BLaER1 (cell line): ENCODE data around the gene LRRC59.

Experiments used
- H3K27ac ChIP-seq: shearing (Covaris generic); formaldehyde crosslinking; 2 replicates; pipeline ENCODE4 v1.8.1; 2022
- H3K27me3 ChIP-seq: shearing (Covaris generic); formaldehyde crosslinking; 2 replicates; pipeline ENCODE4 v1.8.1; 2022
- H3K36me3 ChIP-seq: shearing (Covaris generic); formaldehyde crosslinking; 2 replicates; pipeline ENCODE4 v1.8.1; 2022
- H3K4me1 ChIP-seq: shearing (Covaris generic); formaldehyde crosslinking; 2 replicates; pipeline ENCODE4 v1.8.1; 2022
- H3K4me2 ChIP-seq: shearing (Covaris generic); formaldehyde crosslinking; 2 replicates; pipeline ENCODE4 v1.8.1; 2022
- H3K4me3 ChIP-seq: shearing (Covaris generic); formaldehyde crosslinking; 2 replicates; pipeline ENCODE4 v1.8.1; 2022
- H3K9ac ChIP-seq: shearing (Covaris generic); formaldehyde crosslinking; 2 replicates; pipeline ENCODE4 v1.8.1; 2022
- H3K9me3 ChIP-seq: shearing (Covaris generic); formaldehyde crosslinking; 2 replicates; pipeline ENCODE4 v1.8.1; 2022
- H4K20me1 ChIP-seq: shearing (Covaris generic); formaldehyde crosslinking; 2 replicates; pipeline ENCODE4 v1.8.1; 2022
- Cebpa-rat ChIP-seq: shearing (Covaris generic); IDR thresholded peaks from 2 replicates; pipeline ENCODE4 v1.8.1; 2022

LRRC59 gene

DNA sequence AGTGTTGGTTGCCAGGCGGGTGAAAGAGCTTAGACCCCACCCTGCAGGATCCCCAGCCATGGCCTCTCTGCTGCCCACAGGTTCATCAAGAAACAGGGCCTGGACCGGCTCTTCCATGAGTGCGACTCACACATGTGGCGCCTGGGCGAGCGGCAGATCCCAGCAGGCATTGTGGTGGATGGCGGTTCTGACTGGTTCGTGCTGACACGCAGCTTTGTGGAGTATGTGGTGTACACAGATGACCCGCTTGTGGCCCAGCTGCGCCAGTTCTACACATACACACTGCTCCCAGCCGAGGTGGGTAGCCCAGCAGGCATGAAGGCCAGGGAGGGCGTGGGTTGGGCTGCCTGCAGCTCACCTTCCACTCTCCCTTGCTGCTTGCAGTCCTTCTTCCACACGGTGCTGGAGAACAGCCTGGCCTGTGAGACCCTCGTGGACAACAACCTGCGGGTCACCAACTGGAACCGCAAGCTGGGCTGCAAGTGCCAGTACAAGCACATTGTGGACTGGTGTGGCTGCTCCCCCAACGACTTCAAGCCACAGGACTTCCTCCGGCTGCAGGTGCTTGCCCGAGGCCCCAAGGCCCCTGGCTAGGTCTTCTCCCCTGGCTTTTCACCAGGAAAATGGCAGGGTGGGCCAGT, 41.5 kb downstream of the LRRC59 start:
- Histone ChIP-seq H3K36me3 (peaks cover 96% of the 10 kb centered on the region), H3K4me3 (no peak overlapping the region), H3K27ac (0 out of 2 replicates have a peak overlapping the region, but pooled peaks have one; percentile 13)

DNA sequence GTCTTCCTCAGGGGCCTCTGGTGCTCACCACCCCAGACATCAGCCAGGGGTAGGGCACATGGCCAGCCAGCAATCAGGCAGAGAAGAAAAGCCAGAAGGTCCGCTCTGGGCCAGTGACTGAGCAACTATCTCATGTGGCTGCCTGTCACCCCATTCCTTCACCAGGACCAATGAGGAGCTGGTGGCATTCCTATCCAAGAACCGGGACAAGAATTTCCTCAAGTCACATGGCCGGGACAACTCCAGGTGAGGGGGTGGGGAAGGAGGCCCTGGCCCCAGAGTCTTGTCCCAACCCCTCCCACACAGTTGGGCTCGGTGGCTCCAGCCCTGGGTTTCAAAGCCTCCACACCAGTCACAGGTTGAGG, 42.0 kb downstream of the LRRC59 start:
- no peaks in the 10 kb centered on the region for H3K27me3 ChIP-seq
- H3K9me3 ChIP-seq, result no peaks in the 10 kb centered on the region
- no peak overlapping the region for H3K4me3 ChIP-seq
- H4K20me1 ChIP-seq, result peaks cover 96% of the 10 kb centered on the region
- H3K27ac ChIP-seq, result no peak overlapping the region
- H3K4me2 ChIP-seq, result no peak overlapping the region; the same call in 1 of the 2 replicates
- H3K9ac ChIP-seq, result no peak overlapping the region
- H3K36me3 ChIP-seq, result peaks cover 91% of the 10 kb centered on the region
- H3K4me1 ChIP-seq, result peaks cover 9% of the 10 kb centered on the region; the same call in 1 of the 2 replicates
- no peak for TF ChIP-seq Cebpa-rat

More for the DNA sequence above, 41.5 kb downstream of the LRRC59 start:
- H3K9me3 ChIP-seq, result no peaks in the 10 kb centered on the region
- no peak for TF ChIP-seq Cebpa-rat
- H3K4me2 ChIP-seq, result peak overlapping the region; percentile 17; the same call in 1 of the 2 replicates
- H3K4me1 ChIP-seq, result peaks cover 9% of the 10 kb centered on the region; the same call in 1 of the 2 replicates
- no peak overlapping the region for H3K9ac ChIP-seq
- no peaks in the 10 kb centered on the region for H3K27me3 ChIP-seq
- peaks cover 96% of the 10 kb centered on the region for H4K20me1 ChIP-seq

- Histone ChIP-seq H3K9ac (no peak overlapping the region), H4K20me1 (peaks cover 93% of the 10 kb centered on the region), H3K9me3 (no peaks in the 10 kb centered on the region), H3K27me3 (no peaks in the 10 kb centered on the region), H3K4me3 (no peak overlapping the region), H3K4me2 (no peak overlapping the region), H3K4me1 (peaks cover 9% of the 10 kb centered on the region; the same call in 1 of the 2 replicates), H3K27ac (no peak overlapping the region), H3K36me3 (peaks cover 86% of the 10 kb centered on the region)
- TF ChIP-seq Cebpa-rat, result no peak
Measured at GRCh38 chr17:50354776-50355175, 42.5 kb downstream of the LRRC59 start.

DNA sequence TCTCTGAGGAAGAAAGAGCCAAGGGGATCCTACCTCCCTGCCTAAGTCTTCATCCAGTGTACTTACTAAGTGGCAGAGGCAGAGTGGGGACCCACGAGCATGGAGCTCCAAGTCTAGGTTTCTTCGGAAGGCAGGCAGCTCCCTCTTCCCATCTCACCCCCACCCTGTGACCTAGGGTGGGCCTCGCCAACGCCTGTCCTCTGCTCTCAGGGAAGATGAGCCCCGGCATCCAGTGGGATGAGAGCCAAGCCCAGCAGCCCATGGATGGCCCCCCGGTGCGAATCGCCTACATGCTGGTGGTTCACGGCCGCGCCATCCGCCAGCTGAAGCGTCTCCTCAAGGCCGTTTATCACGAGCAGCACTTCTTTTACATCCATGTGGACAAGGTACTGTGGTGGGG, 43.1 kb downstream of the LRRC59 start:
- H3K4me1 ChIP-seq, result peaks cover 9% of the 10 kb centered on the region; the same call in 1 of the 2 replicates
- peaks cover 93% of the 10 kb centered on the region for H4K20me1 ChIP-seq
- H3K9me3 ChIP-seq, result no peaks in the 10 kb centered on the region
- no peak overlapping the region for H3K27ac ChIP-seq
- no peak for TF ChIP-seq Cebpa-rat
- no peak overlapping the region for H3K9ac ChIP-seq
- no peak overlapping the region for H3K4me2 ChIP-seq
- H3K36me3 ChIP-seq, result peaks cover 81% of the 10 kb centered on the region
- no peak overlapping the region for H3K4me3 ChIP-seq
- no peaks in the 10 kb centered on the region for H3K27me3 ChIP-seq

DNA sequence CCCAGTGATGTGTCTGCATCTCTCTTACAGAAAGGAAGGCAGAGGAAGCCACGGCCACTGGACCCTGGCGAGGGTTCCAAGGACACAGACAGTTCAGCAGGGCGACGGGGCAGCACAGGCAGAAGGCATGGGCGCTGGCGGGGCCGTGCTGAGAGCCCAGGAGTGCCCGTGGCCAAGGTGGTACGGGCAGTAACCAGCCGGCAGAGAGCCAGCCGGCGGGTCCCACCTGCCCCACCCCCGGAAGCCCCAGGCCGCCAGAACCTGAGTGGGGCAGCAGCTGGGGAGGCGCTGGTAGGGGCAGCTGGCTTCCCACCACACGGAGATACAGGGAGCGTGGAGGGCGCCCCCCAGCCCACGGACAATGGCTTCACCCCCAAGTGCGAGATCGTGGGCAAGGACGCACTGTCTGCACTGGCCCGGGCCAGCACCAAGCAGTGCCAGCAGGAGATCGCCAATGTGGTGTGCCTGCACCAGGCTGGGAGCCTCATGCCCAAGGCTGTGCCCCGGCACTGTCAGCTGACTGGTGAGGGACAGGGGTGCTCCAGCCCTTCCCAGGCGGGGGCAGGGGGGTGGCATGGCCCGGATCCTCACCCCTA, 43.6 kb downstream of the LRRC59 start:
- Histone ChIP-seq H3K4me3 (no peak overlapping the region), H3K9ac (no peak overlapping the region), H3K27me3 (no peaks in the 10 kb centered on the region), H4K20me1 (peaks cover 94% of the 10 kb centered on the region), H3K4me1 (peaks cover 11% of the 10 kb centered on the region), H3K9me3 (no peaks in the 10 kb centered on the region), H3K36me3 (peaks cover 81% of the 10 kb centered on the region), H3K4me2 (no peak overlapping the region), H3K27ac (no peak overlapping the region)
- no peak for TF ChIP-seq Cebpa-rat

- Histone ChIP-seq H3K4me3 (no peak overlapping the region), H3K9me3 (no peaks in the 10 kb centered on the region), H3K9ac (no peak overlapping the region), H3K4me1 (peaks cover 18% of the 10 kb centered on the region), H3K36me3 (peaks cover 74% of the 10 kb centered on the region), H3K27me3 (no peaks in the 10 kb centered on the region), H3K4me2 (no peak overlapping the region), H3K27ac (no peak overlapping the region), H4K20me1 (peaks cover 94% of the 10 kb centered on the region)
- TF ChIP-seq Cebpa-rat, result no peak
Measured at GRCh38 chr17:50352693-50353599, 44.4 kb downstream of the LRRC59 start.

DNA sequence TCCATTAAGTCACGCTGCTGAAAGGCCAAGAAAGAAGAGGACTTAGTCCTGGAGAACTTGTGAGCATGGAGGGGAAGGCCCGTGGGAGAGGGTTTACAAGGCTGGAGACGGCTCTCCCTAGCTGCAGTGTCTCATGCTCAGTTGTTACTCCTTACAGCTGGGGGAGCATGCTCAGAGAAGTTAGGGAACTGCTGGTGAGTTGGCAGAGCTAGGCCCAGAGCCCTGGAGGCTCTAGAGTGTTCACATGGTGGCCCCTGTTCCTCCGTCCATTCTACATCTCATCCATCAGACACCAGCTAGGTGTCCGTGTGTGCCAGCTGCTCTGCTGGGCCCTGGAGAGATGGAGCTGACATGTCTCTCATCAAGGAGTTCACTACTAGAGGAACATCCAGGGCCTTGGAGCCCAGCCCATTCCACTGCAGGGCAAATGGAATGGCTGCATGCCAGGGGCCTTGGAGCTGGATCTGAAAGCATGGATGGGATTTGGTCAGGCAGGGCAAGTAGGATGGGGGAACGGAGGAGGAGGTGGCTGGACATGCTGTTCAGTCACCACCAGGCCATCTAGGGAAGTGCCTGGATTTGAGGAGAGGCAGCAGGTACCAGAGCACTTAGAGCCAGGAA, 45.1 kb downstream of the LRRC59 start:
- H3K4me1 ChIP-seq, result peaks cover 26% of the 10 kb centered on the region
- no peak overlapping the region for H3K27ac ChIP-seq
- H4K20me1 ChIP-seq, result peaks cover 94% of the 10 kb centered on the region
- no peaks in the 10 kb centered on the region for H3K9me3 ChIP-seq
- H3K4me3 ChIP-seq, result no peak overlapping the region
- TF ChIP-seq Cebpa-rat, result no peak
- no peak overlapping the region for H3K9ac ChIP-seq
- peaks cover 67% of the 10 kb centered on the region for H3K36me3 ChIP-seq
- H3K4me2 ChIP-seq, result no peak overlapping the region
- no peaks in the 10 kb centered on the region for H3K27me3 ChIP-seq

GRCh38 chr17:50350733-50351132, 46.6 kb downstream of the LRRC59 start:
- no peak overlapping the region for H3K27ac ChIP-seq
- H3K36me3 ChIP-seq, result peaks cover 52% of the 10 kb centered on the region

GRCh38 chr17:50349243-50349600, 48.1 kb downstream of the LRRC59 start:
- peaks cover 36% of the 10 kb centered on the region for H3K4me1 ChIP-seq
- no peak overlapping the region for H3K27ac ChIP-seq
- H3K4me2 ChIP-seq, result no peak overlapping the region
- no peak overlapping the region for H3K4me3 ChIP-seq
- H3K9me3 ChIP-seq, result no peaks in the 10 kb centered on the region
- H4K20me1 ChIP-seq, result peaks cover 71% of the 10 kb centered on the region
- H3K36me3 ChIP-seq, result peaks cover 37% of the 10 kb centered on the region
- no peak for TF ChIP-seq Cebpa-rat
- no peak overlapping the region for H3K9ac ChIP-seq
- no peaks in the 10 kb centered on the region for H3K27me3 ChIP-seq

More at GRCh38 chr17:50350733-50351132, 46.6 kb downstream of the LRRC59 start:
- H4K20me1 ChIP-seq, result peaks cover 86% of the 10 kb centered on the region
- no peak overlapping the region for H3K9ac ChIP-seq
- peaks cover 24% of the 10 kb centered on the region for H3K4me1 ChIP-seq
- H3K4me3 ChIP-seq, result no peak overlapping the region
- no peaks in the 10 kb centered on the region for H3K27me3 ChIP-seq
- H3K4me2 ChIP-seq, result no peak overlapping the region
- no peak for TF ChIP-seq Cebpa-rat
- H3K9me3 ChIP-seq, result no peaks in the 10 kb centered on the region
